Naive thymus-derived CD8-positive, alpha-beta T cell (primary cell): ENCODE results near the gene NPFFR1. TPM values are rescaled to one million over a fixed set of nuclear protein-coding genes. Genes with fewer than 3 reads are reported as not detected.

Experiments used
- ATAC-seq, 2 donors: fragments of 150-1000 bp; cut with Tn5 transposase in 1 of 2; sonication (Bioruptor Pico), chemical (Tn5 transposase) in 1 of 2; 1 replicate in 1 of 2; 2 replicates in 1 of 2; pipeline ENCODE4 v1.10.0; 2021; ENCODE audit warnings: mild to moderate bottlenecking in 2 of 2, moderate library complexity in 2 of 2
- POLR2A ChIA-PET: fragments of 350-600 bp; sonication (Branson Sonifier 250); formaldehyde crosslinking; loops from one replicate; lab custom pipeline; 2021; ENCODE audit warnings: antibody characterized with exemption; lab: Charles Lee
- DNase-seq, 10 donors: peaks; one replicate each; pipeline versions ENCODE4 v3.0.0 to v3.0.0-alpha.2; 2020 to 2022
- H3K27ac Mint-ChIP-seq, 10 donors: one replicate each; pipeline ENCODE4 v1.8.0; 2020 to 2022; ENCODE audit warnings: mild to moderate bottlenecking in 10 of 10, mixed read lengths in 10 of 10, moderate library complexity in 4 of 10, inconsistent platforms in 1 of 10
- H3K27me3 Mint-ChIP-seq, 5 donors: one replicate each; pipeline ENCODE4 v1.8.0; 2021 to 2022; ENCODE audit warnings: mixed read lengths in 5 of 5
- H3K36me3 Mint-ChIP-seq, 3 donors: one replicate each; pipeline ENCODE4 v1.8.0; 2020 to 2022; ENCODE audit warnings: mixed read lengths in 3 of 3, mild to moderate bottlenecking in 2 of 3, inconsistent platforms in 1 of 3
- H3K4me1 Mint-ChIP-seq, 4 donors: one replicate each; pipeline ENCODE4 v1.8.0; 2021 to 2022; ENCODE audit warnings: mixed read lengths in 4 of 4
- H3K4me3 Mint-ChIP-seq, 10 donors: one replicate each; pipeline ENCODE4 v1.8.0; 2020 to 2022; ENCODE audit warnings: mild to moderate bottlenecking in 10 of 10, mixed read lengths in 10 of 10, moderate library complexity in 6 of 10, inconsistent platforms in 1 of 10
- H3K9me3 Mint-ChIP-seq, 9 donors: one replicate each; pipeline ENCODE4 v1.8.0; 2020 to 2022; ENCODE audit warnings: mixed read lengths in 9 of 9, mild to moderate bottlenecking in 3 of 9, inconsistent platforms in 1 of 9, moderate library complexity in 1 of 9
- polyA plus RNA-seq, 3 donors: library from polyadenylated mRNA; unstranded; fragments of 300-500 nt; fragmentation: Illumina TruSeq; gene quantifications; one replicate each; pipeline ENCODE4 v1.2.3, GENCODE V29; 2021
- total RNA-seq, 8 experiments: library from RNA in 2 of 8; stranded (reverse) in 2 of 8; gene quantifications; one replicate each; pipeline ENCODE4 v1.2.3 and lab custom pipeline; 2021 to 2026

Gene NPFFR1
- not detected for total RNA-seq
- polyA plus RNA-seq: not detected
- total RNA-seq (lab: John Stamatoyannopoulos, UW): 0 to 0.17 (median 0) reads per million in 6 experiments

DNA sequence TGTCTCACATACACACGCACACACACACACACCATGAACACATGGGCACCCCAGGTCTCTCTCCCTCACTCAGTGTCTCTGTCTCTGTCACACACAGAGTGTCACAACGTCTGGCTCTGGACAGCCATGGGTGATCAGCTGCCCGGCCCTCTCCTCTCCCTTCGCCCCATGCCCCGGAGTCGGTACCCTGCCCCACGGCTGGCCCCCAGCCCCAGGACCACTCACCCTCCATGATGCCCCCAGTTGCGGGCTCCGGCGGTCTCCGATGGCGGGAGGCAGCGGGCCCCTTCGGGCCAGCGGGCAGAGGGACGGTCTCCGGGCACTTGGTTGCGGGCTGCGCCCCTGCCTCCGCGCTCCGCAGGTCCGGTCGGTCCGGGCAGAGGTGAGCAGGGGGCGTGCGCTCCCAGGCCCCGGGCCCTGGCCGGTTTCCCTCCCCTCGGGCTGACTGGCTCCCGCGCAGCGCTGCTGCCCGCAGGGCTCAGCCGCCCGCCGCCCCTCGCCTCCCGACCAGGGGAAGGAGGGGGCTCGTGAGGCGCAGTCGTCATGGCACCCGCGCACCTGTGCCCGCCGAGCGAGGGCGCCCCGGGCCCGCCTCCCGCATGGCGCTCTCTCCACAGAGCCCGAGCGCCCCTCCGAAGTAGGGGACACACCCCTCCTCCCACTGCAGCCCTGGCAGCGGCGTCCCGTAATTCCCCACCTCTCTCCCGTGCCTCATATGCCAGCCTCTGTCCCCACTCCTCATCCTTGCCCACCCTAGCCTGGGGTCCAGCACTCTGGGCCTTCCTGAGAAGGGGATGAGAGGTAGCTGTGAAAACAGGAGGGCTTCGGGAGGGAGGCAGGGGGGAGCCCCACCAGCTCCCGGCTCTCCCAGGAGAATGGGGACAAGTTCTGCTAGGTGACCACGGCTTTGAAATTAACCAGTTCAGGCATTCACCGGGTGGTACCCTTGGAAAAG lies at the start of gene NPFFR1:
TSS of gene NPFFR1 (minus strand) at position 560 of the 955 bp plus-strand sequence. CDS start at position 232, 328 bp downstream.
- POLR2A ChIA-PET: no interaction called here
- Mint-ChIP-seq H3K4me3 (peak within 1 kb of the TSS in 5 of 10 donors; percentile 15 to 55 (median 40)), H3K27ac (peak within 1 kb of the TSS in 1 of 10 donors; percentile 20), H3K36me3 (peaks cover 0 to 12% (median 3%) of the 10 kb centered on the region in 3 donors), H3K27me3 (peaks cover 41 to 79% (median 48%) of the 10 kb centered on the region in 5 donors), H3K4me1 (peaks cover 0 to 7% (median 4%) of the 10 kb centered on the region in 4 donors), H3K9me3 (peaks cover 0 to 7% (median 0%) of the 10 kb centered on the region in 9 donors)
- peak in 3 of 10 donors; percentile 5 to 23 (median 13) for DNase-seq
- peak; percentile 52 to 84 for ATAC-seq

DNA sequence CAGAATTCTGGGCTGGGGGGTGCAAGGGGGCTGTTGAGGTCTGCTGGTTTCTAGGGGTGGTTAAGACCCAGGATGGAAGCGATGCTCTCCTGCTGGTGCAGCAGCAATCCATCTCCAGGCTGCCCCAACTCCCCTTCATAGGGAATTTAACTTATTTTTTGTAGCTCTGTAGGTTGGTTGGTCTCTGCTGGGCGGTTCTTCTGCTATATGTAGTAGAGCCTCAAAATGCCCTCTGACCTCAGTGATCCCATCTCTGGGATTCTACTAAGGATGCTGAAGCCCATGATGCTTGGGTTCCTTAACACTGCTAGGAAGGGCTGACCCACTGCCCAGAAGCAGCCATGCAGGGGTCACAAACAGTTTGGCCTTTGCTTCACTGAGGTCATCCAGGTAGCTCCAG lies 49.5 kb upstream of the NPFFR1 start:
- Mint-ChIP-seq H3K27me3 (peaks cover 0 to 8% (median 0%) of the 10 kb centered on the region in 5 donors), H3K9me3 (peaks cover 0 to 4% (median 0%) of the 10 kb centered on the region in 9 donors), H3K27ac (peak overlapping the region in 1 of 10 donors; percentile 57), H3K36me3 (peaks cover 0 to 5% (median 3%) of the 10 kb centered on the region in 3 donors), H3K4me1 (peaks cover 6 to 27% (median 16%) of the 10 kb centered on the region in 4 donors), H3K4me3 (no peak overlapping the region)
- POLR2A ChIA-PET: interaction anchor here (1.5 kb wide), 1 partner anchor 9 kb away, joined by 4 read pairs; no protein-coding TSS in a partner anchor
- no peak for ATAC-seq
- DNase-seq: no peak

- POLR2A ChIA-PET: no interaction called here
These were observed 47.9 kb upstream of the NPFFR1 start for GRCh38 chr10:70331486-70332268.

DNA sequence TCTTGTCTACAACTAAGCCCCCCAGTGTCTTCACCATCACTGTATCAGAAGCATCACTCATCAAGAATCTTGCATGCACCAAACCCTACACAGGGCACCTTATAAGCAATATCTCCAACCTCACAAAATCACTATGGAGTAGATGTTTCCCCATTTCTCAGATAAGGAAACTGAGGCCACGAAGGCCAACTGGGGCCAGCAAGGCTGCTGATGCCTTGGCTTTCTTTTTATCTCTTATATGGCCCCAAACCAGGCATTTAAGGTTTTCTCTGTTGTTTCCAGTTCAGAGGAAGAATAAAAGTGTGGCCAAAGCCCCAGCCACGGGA lies 47.3 kb upstream of the NPFFR1 start:
- peaks cover 0 to 6% (median 0%) of the 10 kb centered on the region in 5 donors for H3K27me3 Mint-ChIP-seq
- H3K36me3 Mint-ChIP-seq: peaks cover 0 to 5% (median 0%) of the 10 kb centered on the region in 3 donors
- H3K27ac Mint-ChIP-seq: peak overlapping the region in 4 of 10 donors; percentile 14 to 74 (median 48)
- peaks cover 0 to 4% (median 0%) of the 10 kb centered on the region in 9 donors for H3K9me3 Mint-ChIP-seq
- POLR2A ChIA-PET: no interaction called here
- no peak overlapping the region for H3K4me3 Mint-ChIP-seq
- peaks cover 9 to 33% (median 20%) of the 10 kb centered on the region in 4 donors for H3K4me1 Mint-ChIP-seq
- ATAC-seq (no peak), DNase-seq (no peak)

More at GRCh38 chr10:70331486-70332268, 47.9 kb upstream of the NPFFR1 start:
- Mint-ChIP-seq H3K36me3 (peaks cover 0 to 5% (median 0%) of the 10 kb centered on the region in 3 donors), H3K4me3 (peak overlapping the region in 8 of 10 donors; percentile 10 to 57 (median 34)), H3K9me3 (peaks cover 0 to 4% (median 0%) of the 10 kb centered on the region in 9 donors), H3K4me1 (peaks cover 9 to 29% (median 16%) of the 10 kb centered on the region in 4 donors), H3K27ac (peak overlapping the region in 5 of 10 donors; percentile 19 to 74 (median 50)), H3K27me3 (peaks cover 0 to 6% (median 0%) of the 10 kb centered on the region in 5 donors)
- DNase-seq: peak in 4 of 10 donors; percentile 15 to 45 (median 20)
- peak; percentile 49 to 57 for ATAC-seq

GRCh38 chr10:70330671-70331070 lies 46.9 kb upstream of the NPFFR1 start:
- POLR2A ChIA-PET: interaction anchor here (1.0 kb wide), 1 partner anchor 9 kb away, joined by 3 read pairs; no protein-coding TSS in a partner anchor
- Mint-ChIP-seq H3K9me3 (peaks cover 0 to 3% (median 0%) of the 10 kb centered on the region in 9 donors), H3K4me3 (no peak overlapping the region), H3K4me1 (peaks cover 12 to 38% (median 24%) of the 10 kb centered on the region in 4 donors), H3K27ac (peak overlapping the region in 2 of 10 donors; percentile 32 to 74), H3K27me3 (peaks cover 0 to 5% (median 0%) of the 10 kb centered on the region in 5 donors), H3K36me3 (peaks cover 0 to 3% (median 0%) of the 10 kb centered on the region in 3 donors)
- no peak for DNase-seq
- ATAC-seq: no peak

DNA sequence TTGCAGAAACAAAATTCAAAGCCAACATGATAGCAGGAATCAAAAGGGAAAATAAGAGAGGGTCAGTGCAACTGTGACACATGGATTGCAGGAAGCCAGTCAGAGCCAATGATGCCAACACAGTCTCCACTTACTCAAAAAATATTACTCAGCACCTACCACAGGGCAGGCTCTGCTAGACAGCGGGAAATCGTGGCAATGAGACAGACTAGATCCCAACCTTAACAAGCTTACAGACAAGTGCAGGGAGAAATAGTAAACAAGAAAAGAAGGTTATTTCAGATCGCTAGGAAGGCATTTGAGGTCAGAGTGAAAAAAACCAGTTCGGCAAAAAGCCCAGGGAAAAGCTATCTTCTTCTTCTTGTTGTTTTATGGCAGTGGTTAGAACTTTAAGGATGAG lies 45.2 kb upstream of the NPFFR1 start:
- H3K9me3 Mint-ChIP-seq: no peaks in the 10 kb centered on the region
- POLR2A ChIA-PET: no interaction called here
- H3K27ac Mint-ChIP-seq: no peak overlapping the region
- H3K4me3 Mint-ChIP-seq: no peak overlapping the region
- no peak for DNase-seq
- no peak for ATAC-seq
- peaks cover 0 to 2% (median 0%) of the 10 kb centered on the region in 5 donors for H3K27me3 Mint-ChIP-seq
- H3K4me1 Mint-ChIP-seq: peaks cover 18 to 55% (median 41%) of the 10 kb centered on the region in 4 donors
- H3K36me3 Mint-ChIP-seq: no peaks in the 10 kb centered on the region

DNA sequence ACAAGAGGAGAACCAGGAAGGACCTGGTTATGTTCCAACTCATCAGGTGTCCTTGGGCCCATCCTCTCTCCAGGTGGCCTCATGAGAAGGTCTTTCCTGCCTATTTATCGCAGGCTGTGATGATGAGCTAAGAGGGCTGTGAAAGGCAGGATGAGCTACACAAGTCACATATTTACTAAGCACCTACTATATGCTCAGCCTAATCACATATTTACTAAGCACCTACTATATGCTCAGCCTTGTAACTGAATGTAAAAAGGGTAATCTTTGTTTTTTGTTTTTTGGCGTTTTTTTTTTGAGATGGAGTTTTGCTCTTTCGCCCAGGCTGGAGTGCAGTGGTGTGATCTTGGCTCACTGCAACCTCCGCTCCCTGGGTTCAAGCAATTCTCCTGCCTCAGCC lies 44.2 kb upstream of the NPFFR1 start:
- POLR2A ChIA-PET: no interaction called here
- no peaks in the 10 kb centered on the region for H3K36me3 Mint-ChIP-seq
- H3K9me3 Mint-ChIP-seq: no peaks in the 10 kb centered on the region
- no peak overlapping the region for H3K4me3 Mint-ChIP-seq
- ATAC-seq (no peak), DNase-seq (no peak)
- peak overlapping the region in 4 of 10 donors; percentile 2 to 70 (median 30) for H3K27ac Mint-ChIP-seq
- peaks cover 0 to 2% (median 0%) of the 10 kb centered on the region in 5 donors for H3K27me3 Mint-ChIP-seq
- H3K4me1 Mint-ChIP-seq: peaks cover 25 to 64% (median 51%) of the 10 kb centered on the region in 4 donors

DNA sequence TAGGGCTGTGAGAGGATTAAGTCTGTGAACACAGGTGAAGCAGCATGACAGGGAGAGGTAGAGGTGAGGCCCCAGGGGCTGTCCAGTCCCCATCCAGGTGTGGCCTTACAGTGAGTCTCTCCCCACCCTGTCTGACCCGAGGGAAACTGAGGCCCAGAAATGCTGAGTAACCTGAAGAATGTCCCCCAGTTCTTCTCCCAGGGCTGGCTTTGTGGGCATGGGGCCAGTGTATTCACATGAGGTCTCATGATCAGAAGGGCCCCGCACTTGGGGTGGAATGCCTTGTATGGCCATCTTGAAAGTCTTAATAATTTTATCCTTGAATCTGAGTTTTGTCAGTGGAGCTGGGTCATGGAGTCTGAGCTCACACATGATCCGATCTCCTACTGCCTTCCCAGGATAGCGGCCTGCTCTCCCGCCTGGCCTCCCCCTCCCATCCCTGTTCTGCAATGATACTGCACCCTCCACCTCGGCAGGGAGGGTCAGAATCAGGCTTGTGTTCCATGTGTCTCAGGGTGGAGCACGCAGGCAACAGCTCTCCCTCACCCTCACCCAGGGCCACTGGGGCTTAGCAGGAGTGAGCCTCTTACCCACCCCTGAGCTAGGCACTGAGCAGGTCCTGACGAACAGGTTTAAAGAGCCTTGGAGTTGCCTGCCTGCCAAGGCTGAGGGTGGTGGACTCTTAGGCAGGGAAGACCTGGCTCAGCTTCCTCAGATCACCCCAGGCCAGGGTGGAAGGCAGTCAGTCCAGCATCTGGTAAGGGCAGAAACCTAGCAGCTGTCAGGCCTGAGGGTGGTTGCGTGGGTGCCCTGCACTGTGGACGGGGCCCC lies 41.4 kb upstream of the NPFFR1 start:
- Mint-ChIP-seq H3K27ac (peak overlapping the region; percentile 55 to 97 (median 90)), H3K4me3 (peak overlapping the region in 4 of 10 donors; percentile 18 to 79 (median 40)), H3K4me1 (peaks cover 24 to 49% (median 47%) of the 10 kb centered on the region in 4 donors), H3K9me3 (no peaks in the 10 kb centered on the region), H3K36me3 (no peaks in the 10 kb centered on the region), H3K27me3 (peaks cover 0 to 2% (median 0%) of the 10 kb centered on the region in 5 donors)
- ATAC-seq (no peak), DNase-seq (no peak)
- POLR2A ChIA-PET: interaction anchor here (0.9 to 2.7 kb wide), 3 partner anchors 8 to 92 kb away, joined by 4 to 12 read pairs (median 4); partner anchors contain the start of gene PPA1

GRCh38 chr10:70324339-70324861 lies 40.6 kb upstream of the NPFFR1 start:
- Mint-ChIP-seq H3K27ac (peak overlapping the region; percentile 55 to 97 (median 88)), H3K4me3 (peak overlapping the region in 7 of 10 donors; percentile 7 to 87 (median 55)), H3K36me3 (peaks cover 0 to 2% (median 0%) of the 10 kb centered on the region in 3 donors), H3K4me1 (peaks cover 24 to 49% (median 47%) of the 10 kb centered on the region in 4 donors), H3K9me3 (no peaks in the 10 kb centered on the region), H3K27me3 (peaks cover 0 to 2% (median 0%) of the 10 kb centered on the region in 5 donors)
- peak in 5 of 10 donors; percentile 9 to 28 (median 20) for DNase-seq
- POLR2A ChIA-PET: interaction anchor here (0.7 to 2.7 kb wide), 3 partner anchors 9 to 92 kb away, joined by 3 to 12 read pairs (median 4); partner anchors contain the start of gene PPA1
- ATAC-seq: peak; percentile 56 to 60

DNA sequence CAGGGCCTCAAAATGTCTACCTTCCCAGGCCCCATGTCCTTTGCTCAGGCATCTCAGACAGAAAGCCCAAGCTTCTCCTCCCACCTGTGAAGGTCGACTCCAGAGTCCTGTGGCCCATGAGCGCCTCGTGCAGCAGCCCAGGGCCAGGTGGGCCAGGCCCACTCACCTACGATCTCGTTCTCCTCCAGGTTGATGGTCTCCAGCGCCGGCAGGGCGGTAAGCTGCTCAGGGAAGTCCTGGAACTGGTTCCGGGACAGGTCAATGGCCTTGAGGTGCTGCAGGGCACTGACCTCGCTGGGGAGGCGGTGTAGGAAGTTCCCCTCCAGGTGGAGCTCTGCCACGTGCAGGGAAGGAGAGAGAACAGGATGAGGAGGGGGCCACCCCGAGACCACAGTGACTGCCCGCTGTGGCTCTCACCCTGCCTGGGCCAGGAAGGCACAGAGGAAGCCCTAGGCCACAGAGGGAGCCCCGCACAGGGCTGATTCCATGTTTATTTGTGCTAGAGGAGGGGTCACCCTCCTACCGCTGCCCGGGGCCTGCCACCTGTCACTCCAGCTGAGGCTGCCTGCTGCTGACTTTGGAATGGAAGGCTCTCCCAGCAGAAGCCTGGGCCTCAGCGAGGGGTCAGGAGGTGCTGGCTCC lies 40.0 kb upstream of the NPFFR1 start:
- Mint-ChIP-seq H3K4me1 (peaks cover 24 to 49% (median 47%) of the 10 kb centered on the region in 4 donors), H3K27me3 (no peaks in the 10 kb centered on the region), H3K9me3 (no peaks in the 10 kb centered on the region), H3K27ac (peak overlapping the region; percentile 86 to 97 (median 96)), H3K4me3 (peak overlapping the region in 7 of 10 donors; percentile 28 to 87 (median 78)), H3K36me3 (peaks cover 0 to 3% (median 0%) of the 10 kb centered on the region in 3 donors)
- DNase-seq (peak in 2 of 10 donors; percentile 7 to 12), ATAC-seq (peak in 1 of 2 donors; percentile 8)
- POLR2A ChIA-PET: interaction anchor here (0.7 to 2.7 kb wide), 3 partner anchors 9 to 91 kb away, joined by 3 to 12 read pairs (median 4); partner anchors contain the start of gene PPA1
